HepG2 (cell line): ENCODE results near the gene DDR2. TPM values are rescaled to one million over a fixed set of nuclear protein-coding genes. Genes with fewer than 3 reads are reported as not detected.
"Not testable (repeated sequence)": the region's sequence is repeated elsewhere in the genome, so short reads cannot be mapped to it uniquely, and the experiment has no call there.

Experiments used
- ATAC-seq: fragments of 200-7000 bp; cut with Tn5 transposase; 3 replicates; pipeline ENCODE4 v1.9.1; 2020; ENCODE audit warnings: mild to moderate bottlenecking, moderate library complexity
- BruUV-seq: library from RNA; stranded (reverse); fragments of 400-500 nt; replicated peaks from 2 replicates; lab custom pipeline; 2021; lab: Mats Ljungman, UMichigan
- CTCF ChIA-PET: fragments of 300-600 bp; formaldehyde crosslinking; extraction: SDS; loops from one replicate; lab custom pipeline; 2021; ENCODE audit warnings: low total read pairs, inconsistent platforms, low intra/inter-chr PET ratio; lab: Yijun Ruan, JAX
- POLR2A ChIA-PET: fragments of 350-600 bp; sonication (Branson Sonifier 250); formaldehyde crosslinking; loops from one replicate; lab custom pipeline; 2020; ENCODE audit warnings: antibody characterized with exemption, inconsistent platforms; lab: Yijun Ruan, JAX
- DNase-seq: peaks from one replicate; pipeline ENCODE4 v3.0.0-alpha.2; 2015; ENCODE audit warnings: low spot score
- FAIRE-seq: peaks from 3 replicates; lab custom pipeline; 2011; peaks lifted over from hg19 to GRCh38; lab: Jason Lieb, UNC
- H2AFZ ChIP-seq: one replicate; pipeline ENCODE4 v1.6.1; 2011; ENCODE audit warnings: low read length, inconsistent platforms
- H3K27ac ChIP-seq: fragments of 300-600 bp; 3 replicates; pipeline ENCODE4 v1.8.0; 2011; ENCODE audit warnings: mixed run types, mild to moderate bottlenecking, mixed read lengths, low read length, inconsistent platforms; ENCODE audit not compliant: insufficient read depth; ENCODE audit errors: extremely low read length
- H3K27me3 ChIP-seq, 2 experiments: fragments of 200-600 bp in 1 of 2; 2 replicates in 1 of 2; 3 replicates in 1 of 2; pipeline versions ENCODE4 v1.6.0 to v1.8.0; 2011; ENCODE audit warnings: low read length in 2 of 2, mild to moderate bottlenecking in 2 of 2, moderate library complexity in 2 of 2, inconsistent platforms in 1 of 2; ENCODE audit not compliant: insufficient read depth in 2 of 2, control insufficient read depth in 1 of 2
- H3K36me3 ChIP-seq, 2 experiments: fragments of 200-600 bp in 1 of 2; replicated peaks in 1 of 2; 2 replicates in 1 of 2; 3 replicates in 1 of 2; pipeline versions ENCODE4 v1.5.1 to v1.8.0; 2011; ENCODE audit warnings: low read length in 2 of 2, inconsistent platforms in 1 of 2; ENCODE audit not compliant: insufficient read depth in 2 of 2, control insufficient read depth in 1 of 2
- H3K4me1 ChIP-seq: 2 replicates; pipeline ENCODE4 v1.5.1; 2012; ENCODE audit warnings: low read length, inconsistent platforms; ENCODE audit not compliant: insufficient read depth
- H3K4me2 ChIP-seq: 2 replicates; pipeline ENCODE4 v1.6.0; 2011; ENCODE audit warnings: low read depth, low read length, inconsistent platforms
- H3K4me3 ChIP-seq, 3 experiments: fragments of 200-600 bp in 1 of 3; sonication (generic), shearing (Covaris generic) in 1 of 3; replicated peaks in 1 of 3; 2 replicates each; pipeline ENCODE4 v1.5.1; 2011 to 2016; ENCODE audit warnings: low read length in 3 of 3, inconsistent platforms in 2 of 3, low read depth in 2 of 3, mild to moderate bottlenecking in 2 of 3, control low read depth in 1 of 3, mixed read lengths in 1 of 3; ENCODE audit not compliant: insufficient read depth in 1 of 3
- H3K79me2 ChIP-seq: one replicate; pipeline ENCODE4 v1.6.1; 2011; ENCODE audit warnings: low read length, inconsistent platforms; ENCODE audit not compliant: insufficient read depth
- H3K9ac ChIP-seq: 2 replicates; pipeline ENCODE4 v1.6.0; 2011; ENCODE audit warnings: mild to moderate bottlenecking, low read depth, low read length, inconsistent platforms; ENCODE audit not compliant: insufficient read depth
- H3K9me3 ChIP-seq: 2 replicates; pipeline ENCODE4 v1.5.1; 2012; ENCODE audit warnings: mild to moderate bottlenecking, low read length
- H4K20me1 ChIP-seq: 2 replicates; pipeline ENCODE4 v1.6.0; 2011; ENCODE audit warnings: inconsistent platforms, mild to moderate bottlenecking, low read length, moderate library complexity; ENCODE audit not compliant: insufficient read depth
- EP300 ChIP-seq, 3 experiments: sonication (generic) in 1 of 3; formaldehyde crosslinking in 1 of 3; IDR thresholded peaks; 2 replicates each; pipeline versions ENCODE4 v1.5.1 to v1.6.1; 2011 to 2020; ENCODE audit warnings: low read depth in 2 of 3, low read length in 2 of 3, borderline replicate concordance in 1 of 3, improper control_type of control experiment in 1 of 3, mild to moderate bottlenecking in 1 of 3, missing genetic modification reagents in 1 of 3, moderate library complexity in 1 of 3
- HDAC1 ChIP-seq: sonication (generic); formaldehyde crosslinking; IDR thresholded peaks from 2 replicates; pipeline ENCODE4 v1.5.1; 2020; ENCODE audit warnings: mild to moderate bottlenecking, missing genetic modification reagents
- HNF4A ChIP-seq: sonication (generic); formaldehyde crosslinking; IDR thresholded peaks from 2 replicates; pipeline ENCODE4 v1.4.0; 2020; ENCODE audit warnings: missing genetic modification reagents
- MXI1 ChIP-seq: IDR thresholded peaks from 3 replicates; pipeline ENCODE4 v1.6.1; 2012; ENCODE audit warnings: low read depth, low read length, inconsistent platforms, borderline replicate concordance
- PITX1 ChIP-seq: sonication (generic); formaldehyde crosslinking; IDR thresholded peaks from 2 replicates; pipeline ENCODE4 v1.5.1; 2020; ENCODE audit warnings: mild to moderate bottlenecking, missing genetic modification reagents
- RBFOX2 ChIP-seq: fragments of 200-400 bp; formaldehyde crosslinking; IDR thresholded peaks from 2 replicates; pipeline ENCODE4 v1.6.1; 2017; ENCODE audit warnings: low read depth, mild to moderate bottlenecking, low read length
- TAF1 ChIP-seq: sonication (generic); formaldehyde crosslinking; IDR thresholded peaks from 2 replicates; pipeline ENCODE4 v1.4.0; 2020; ENCODE audit warnings: missing genetic modification reagents
- ZMYM4 ChIP-seq: sonication (generic); formaldehyde crosslinking; IDR thresholded peaks from 2 replicates; pipeline ENCODE4 v1.8.1; 2023; ENCODE audit warnings: mild to moderate bottlenecking, missing genetic modification reagents
- WGBS: methylation state at CpG from one replicate; pipeline ENCODE4 v1.1.6; 2017; ENCODE audit warnings: low lambda C conversion rate; 5-methylcytosine and 5-hydroxymethylcytosine counted together
- in situ Hi-C: cut with HindIII; loops from 2 replicates; pipeline ENCODE4 v1.10.0; 2017; ENCODE audit warnings: low pct_unique_long_range_greater_than_20kb; ENCODE audit not compliant: extremely low pct_ligation_motif_present
- intact Hi-C: fragments of 100-400 bp; cut with micrococcal nuclease; formaldehyde crosslinking; loops from one replicate; pipeline ENCODE4 v1.10.0; 2022; ENCODE audit not compliant: unreplicated experiment
- polyA plus RNA-seq, 8 experiments: library from polyadenylated mRNA; depleted of rRNA in 3 of 8; stranded (reverse) in 7 of 8; unstranded in 1 of 8; fragments of >200 nt; fragmentation: Illumina TruSeq in 4 of 8; extraction: Trizol in 4 of 8; gene quantifications; 2 replicates each; pipeline versions ENCODE4 v1.2.1 to v1.2.3, GENCODE V29; 2011 to 2016; ENCODE audit warnings: low read depth in 4 of 8, missing spikeins in 1 of 8, mixed read lengths in 1 of 8; ENCODE audit not compliant: insufficient read depth in 1 of 8
- total RNA-seq, 5 experiments: library from RNA; depleted of rRNA; stranded (reverse); fragments of >200 nt; fragmentation: Illumina TruSeq; extraction: Trizol; gene quantifications; 2 replicates each; pipeline ENCODE4 v1.2.3, GENCODE V29; 2016; ENCODE audit warnings: low read depth in 1 of 5
- TF ChIP-seq, protein P1 (sequence below): sonication (generic); formaldehyde crosslinking; IDR thresholded peaks from 2 replicates; pipeline ENCODE4 v1.8.1; 2023; ENCODE audit warnings: mild to moderate bottlenecking, inconsistent platforms, moderate library complexity, missing genetic modification reagents, borderline replicate concordance
- TF ChIP-seq, protein P2 (sequence below): sonication (generic); formaldehyde crosslinking; conservative IDR thresholded peaks from 2 replicates; pipeline ENCODE4 v1.4.0; 2020; ENCODE audit warnings: mild to moderate bottlenecking, missing genetic modification reagents, moderate library complexity
- TF ChIP-seq, protein P3 (sequence below): IDR thresholded peaks from 2 replicates; pipeline ENCODE4 v1.6.1; 2016; ENCODE audit warnings: missing genetic modification reagents, missing compliant biosample characterization
- TF ChIP-seq, protein P4 (sequence below): sonication (generic); formaldehyde crosslinking; IDR thresholded peaks from 2 replicates; pipeline ENCODE4 v1.9.0; 2022; ENCODE audit warnings: missing genetic modification reagents, mild to moderate bottlenecking, borderline replicate concordance

Gene DDR2
- total and polyA plus RNA-seq, 2 of the 13 experiments (the other 11 are each of a cell fraction or from before 2014, with no cell fraction given), result 0.36 to 0.38 TPM

DNA sequence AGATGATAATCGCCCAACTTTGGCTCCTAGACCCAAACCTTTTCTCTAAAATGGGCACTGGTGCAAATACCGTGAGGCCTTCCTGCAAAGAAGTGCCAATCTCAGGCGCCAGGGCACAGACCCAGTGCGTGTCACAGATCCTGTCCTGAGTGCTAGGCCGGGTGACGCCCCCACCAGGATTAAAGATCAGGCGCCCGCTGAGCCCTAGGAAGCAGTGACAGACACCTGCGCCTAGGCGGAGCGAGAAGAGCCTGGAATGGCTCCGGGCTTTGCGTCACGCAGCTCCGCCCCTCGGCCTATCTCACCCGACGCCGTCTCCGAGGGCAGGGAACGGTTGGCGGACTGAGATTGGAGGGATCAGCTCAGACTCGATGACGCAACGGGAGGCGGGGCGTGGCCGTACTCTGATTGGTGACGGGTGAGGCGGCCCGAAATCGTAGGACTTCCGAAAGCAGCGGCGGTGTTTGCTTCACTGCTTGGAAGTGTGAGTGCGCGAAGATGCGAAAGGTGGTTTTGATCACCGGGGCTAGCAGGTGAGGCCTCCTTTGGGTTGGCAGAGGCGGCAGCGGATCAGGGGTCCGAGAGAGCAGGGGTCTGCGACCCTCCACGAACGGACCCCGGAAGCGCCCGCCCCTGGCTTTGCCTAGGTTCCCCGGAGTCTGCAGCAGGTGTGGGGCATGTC, 158.2 kb downstream of the DDR2 start, which contains the start of gene HSD17B7:
Gene HSD17B7 (plus strand): TSS at position 400 of the 682 bp plus-strand sequence. CDS start 99 bp downstream, at position 499.
- CTCF ChIA-PET; H4K20me1 ChIP-seq; POLR2A ChIA-PET; H3K36me3 ChIP-seq; H2AFZ ChIP-seq; H3K9me3 ChIP-seq; in situ Hi-C loops; BruUV-seq; H3K27me3 ChIP-seq; intact Hi-C loops; TF ChIP-seq EP300 (CRISPR knock-in tag; IDR thresholded peaks at IDR 0.05; ENCODE audit: borderline replicate concordance): not testable (repeated sequence)
- DNase-seq, result peak; percentile 87
- peak within 1 kb of the TSS; percentile 71 for H3K4me2 ChIP-seq
- peak within 1 kb of the TSS; percentile 70 for H3K9ac ChIP-seq
- H3K4me1 ChIP-seq, result peaks cover 52% of the 10 kb centered on the region
- ATAC-seq, result peak; percentile 96
- peaks cover 24% of the 10 kb centered on the region for H3K79me2 ChIP-seq
- peak; percentile 72 for FAIRE-seq
- WGBS, result 0% methylated on average over 10 of the region's 49 CpGs
- peak within 1 kb of the TSS; percentile 75 for H3K27ac ChIP-seq
- peak within 1 kb of the TSS; percentile 54 to 67 (median 66) for H3K4me3 ChIP-seq
- TF ChIP-seq HDAC1 (peak; percentile 54), RBFOX2 (peak; percentile 53), EP300 (IDR thresholded peaks at IDR 0.05; ENCODE audit: low read depth in 2 of 2, low read length in 2 of 2) (peak in 1 of 2 experiments; percentile 18; a peak in 1 of 4 replicates), PITX1 (CRISPR knock-in tag) (peak; percentile 90), ZMYM4 (peak; percentile 57), HNF4A (peak; percentile 28; the same call in 1 of the 2 replicates), MXI1 (peak; percentile 39; the same call in 1 of the 3 replicates), TAF1 (CRISPR knock-in tag) (peak; percentile 72)
- TF ChIP-seq, protein P1, sequence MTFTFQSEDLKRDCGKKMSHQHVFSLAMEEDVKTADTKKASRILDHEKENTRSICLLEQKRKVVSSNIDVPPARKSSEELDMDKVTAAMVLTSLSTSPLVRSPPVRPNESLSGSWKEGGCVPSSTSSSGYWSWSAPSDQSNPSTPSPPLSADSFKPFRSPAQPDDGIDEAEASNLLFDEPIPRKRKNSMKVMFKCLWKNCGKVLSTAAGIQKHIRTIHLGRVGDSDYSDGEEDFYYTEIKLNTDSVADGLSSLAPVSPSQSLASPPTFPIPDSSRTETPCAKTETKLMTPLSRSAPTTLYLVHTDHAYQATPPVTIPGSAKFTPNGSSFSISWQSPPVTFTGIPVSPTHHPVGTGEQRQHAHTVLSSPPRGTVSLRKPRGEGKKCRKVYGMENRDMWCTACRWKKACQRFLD (CRISPR knock-in tag), result 0 out of 2 replicates have a peak, but pooled peaks have one; percentile 27
- TF ChIP-seq, protein P2, sequence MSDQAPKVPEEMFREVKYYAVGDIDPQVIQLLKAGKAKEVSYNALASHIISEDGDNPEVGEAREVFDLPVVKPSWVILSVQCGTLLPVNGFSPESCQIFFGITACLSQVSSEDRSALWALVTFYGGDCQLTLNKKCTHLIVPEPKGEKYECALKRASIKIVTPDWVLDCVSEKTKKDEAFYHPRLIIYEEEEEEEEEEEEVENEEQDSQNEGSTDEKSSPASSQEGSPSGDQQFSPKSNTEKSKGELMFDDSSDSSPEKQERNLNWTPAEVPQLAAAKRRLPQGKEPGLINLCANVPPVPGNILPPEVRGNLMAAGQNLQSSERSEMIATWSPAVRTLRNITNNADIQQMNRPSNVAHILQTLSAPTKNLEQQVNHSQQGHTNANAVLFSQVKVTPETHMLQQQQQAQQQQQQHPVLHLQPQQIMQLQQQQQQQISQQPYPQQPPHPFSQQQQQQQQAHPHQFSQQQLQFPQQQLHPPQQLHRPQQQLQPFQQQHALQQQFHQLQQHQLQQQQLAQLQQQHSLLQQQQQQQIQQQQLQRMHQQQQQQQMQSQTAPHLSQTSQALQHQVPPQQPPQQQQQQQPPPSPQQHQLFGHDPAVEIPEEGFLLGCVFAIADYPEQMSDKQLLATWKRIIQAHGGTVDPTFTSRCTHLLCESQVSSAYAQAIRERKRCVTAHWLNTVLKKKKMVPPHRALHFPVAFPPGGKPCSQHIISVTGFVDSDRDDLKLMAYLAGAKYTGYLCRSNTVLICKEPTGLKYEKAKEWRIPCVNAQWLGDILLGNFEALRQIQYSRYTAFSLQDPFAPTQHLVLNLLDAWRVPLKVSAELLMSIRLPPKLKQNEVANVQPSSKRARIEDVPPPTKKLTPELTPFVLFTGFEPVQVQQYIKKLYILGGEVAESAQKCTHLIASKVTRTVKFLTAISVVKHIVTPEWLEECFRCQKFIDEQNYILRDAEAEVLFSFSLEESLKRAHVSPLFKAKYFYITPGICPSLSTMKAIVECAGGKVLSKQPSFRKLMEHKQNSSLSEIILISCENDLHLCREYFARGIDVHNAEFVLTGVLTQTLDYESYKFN (CRISPR knock-in tag), result 0 out of 2 replicates have a peak, but pooled peaks have one; percentile 21
- TF ChIP-seq, protein P3, sequence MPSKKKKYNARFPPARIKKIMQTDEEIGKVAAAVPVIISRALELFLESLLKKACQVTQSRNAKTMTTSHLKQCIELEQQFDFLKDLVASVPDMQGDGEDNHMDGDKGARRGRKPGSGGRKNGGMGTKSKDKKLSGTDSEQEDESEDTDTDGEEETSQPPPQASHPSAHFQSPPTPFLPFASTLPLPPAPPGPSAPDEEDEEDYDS (CRISPR knock-in tag), result peak; percentile 77; the same call in 1 of the 2 replicates
- TF ChIP-seq, protein P4, sequence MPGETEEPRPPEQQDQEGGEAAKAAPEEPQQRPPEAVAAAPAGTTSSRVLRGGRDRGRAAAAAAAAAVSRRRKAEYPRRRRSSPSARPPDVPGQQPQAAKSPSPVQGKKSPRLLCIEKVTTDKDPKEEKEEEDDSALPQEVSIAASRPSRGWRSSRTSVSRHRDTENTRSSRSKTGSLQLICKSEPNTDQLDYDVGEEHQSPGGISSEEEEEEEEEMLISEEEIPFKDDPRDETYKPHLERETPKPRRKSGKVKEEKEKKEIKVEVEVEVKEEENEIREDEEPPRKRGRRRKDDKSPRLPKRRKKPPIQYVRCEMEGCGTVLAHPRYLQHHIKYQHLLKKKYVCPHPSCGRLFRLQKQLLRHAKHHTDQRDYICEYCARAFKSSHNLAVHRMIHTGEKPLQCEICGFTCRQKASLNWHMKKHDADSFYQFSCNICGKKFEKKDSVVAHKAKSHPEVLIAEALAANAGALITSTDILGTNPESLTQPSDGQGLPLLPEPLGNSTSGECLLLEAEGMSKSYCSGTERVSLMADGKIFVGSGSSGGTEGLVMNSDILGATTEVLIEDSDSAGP, result peak; percentile 36; the same call in 1 of the 2 replicates
